GM12874 (cell line): ENCODE results near the gene PLXNA4.

Source experiments
- TF ChIP-seq, protein P1 (sequence below): IDR thresholded peaks from 2 replicates; pipeline ENCODE4 v1.5.1; 2011; ENCODE audit warnings: low read depth, mild to moderate bottlenecking, control low read depth, low read length, moderate library complexity; ENCODE audit not compliant: insufficient read depth

The PLXNA4 gene

DNA sequence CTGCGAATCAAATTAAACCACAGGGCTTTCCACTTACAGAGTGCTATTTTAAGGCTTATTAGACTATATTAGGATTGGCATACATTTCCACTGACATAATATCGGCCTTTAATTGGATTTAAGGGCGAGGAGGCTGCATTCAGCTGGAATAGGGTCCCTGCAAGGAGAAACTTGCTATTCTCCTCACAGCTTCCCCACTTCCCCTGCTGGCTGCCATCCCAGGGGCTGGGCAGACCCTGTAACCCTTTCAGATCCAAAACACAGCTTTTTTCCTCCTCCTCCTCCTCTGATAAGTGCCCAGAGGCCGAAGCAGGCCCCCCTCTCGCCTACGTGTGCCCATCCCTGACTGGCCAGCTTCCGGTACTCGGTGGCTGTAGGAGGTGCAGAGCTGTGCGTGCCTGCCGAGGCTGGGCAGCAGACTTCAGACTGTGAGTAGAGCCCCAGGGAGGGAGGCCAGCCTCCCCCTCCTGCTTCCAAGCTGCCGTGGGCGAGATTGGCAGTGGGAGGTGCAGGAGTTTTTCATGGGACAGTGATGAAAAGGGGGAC, 224.2 kb downstream of the PLXNA4 start:
- TF ChIP-seq, protein P1, sequence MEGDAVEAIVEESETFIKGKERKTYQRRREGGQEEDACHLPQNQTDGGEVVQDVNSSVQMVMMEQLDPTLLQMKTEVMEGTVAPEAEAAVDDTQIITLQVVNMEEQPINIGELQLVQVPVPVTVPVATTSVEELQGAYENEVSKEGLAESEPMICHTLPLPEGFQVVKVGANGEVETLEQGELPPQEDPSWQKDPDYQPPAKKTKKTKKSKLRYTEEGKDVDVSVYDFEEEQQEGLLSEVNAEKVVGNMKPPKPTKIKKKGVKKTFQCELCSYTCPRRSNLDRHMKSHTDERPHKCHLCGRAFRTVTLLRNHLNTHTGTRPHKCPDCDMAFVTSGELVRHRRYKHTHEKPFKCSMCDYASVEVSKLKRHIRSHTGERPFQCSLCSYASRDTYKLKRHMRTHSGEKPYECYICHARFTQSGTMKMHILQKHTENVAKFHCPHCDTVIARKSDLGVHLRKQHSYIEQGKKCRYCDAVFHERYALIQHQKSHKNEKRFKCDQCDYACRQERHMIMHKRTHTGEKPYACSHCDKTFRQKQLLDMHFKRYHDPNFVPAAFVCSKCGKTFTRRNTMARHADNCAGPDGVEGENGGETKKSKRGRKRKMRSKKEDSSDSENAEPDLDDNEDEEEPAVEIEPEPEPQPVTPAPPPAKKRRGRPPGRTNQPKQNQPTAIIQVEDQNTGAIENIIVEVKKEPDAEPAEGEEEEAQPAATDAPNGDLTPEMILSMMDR, result no peak

DNA sequence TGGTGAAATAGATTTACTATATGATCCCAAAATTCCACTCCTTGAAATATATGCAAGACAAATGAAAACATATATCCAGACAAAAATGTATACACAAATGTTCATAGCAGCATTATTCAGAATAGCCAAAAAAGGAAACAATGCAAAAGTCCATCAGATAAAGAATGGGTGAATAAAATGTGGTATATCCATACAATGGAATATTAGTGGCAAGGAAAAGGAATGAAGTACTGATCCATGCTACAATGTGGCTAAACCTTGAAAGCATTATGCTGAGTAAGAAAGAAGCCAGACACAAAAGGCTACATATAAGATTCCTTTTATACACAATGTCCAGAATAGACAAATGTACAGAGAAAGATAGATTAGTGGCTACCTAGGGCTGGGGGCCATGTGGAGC, 225.5 kb downstream of the PLXNA4 start:
- TF ChIP-seq, protein P1, result no peak

DNA sequence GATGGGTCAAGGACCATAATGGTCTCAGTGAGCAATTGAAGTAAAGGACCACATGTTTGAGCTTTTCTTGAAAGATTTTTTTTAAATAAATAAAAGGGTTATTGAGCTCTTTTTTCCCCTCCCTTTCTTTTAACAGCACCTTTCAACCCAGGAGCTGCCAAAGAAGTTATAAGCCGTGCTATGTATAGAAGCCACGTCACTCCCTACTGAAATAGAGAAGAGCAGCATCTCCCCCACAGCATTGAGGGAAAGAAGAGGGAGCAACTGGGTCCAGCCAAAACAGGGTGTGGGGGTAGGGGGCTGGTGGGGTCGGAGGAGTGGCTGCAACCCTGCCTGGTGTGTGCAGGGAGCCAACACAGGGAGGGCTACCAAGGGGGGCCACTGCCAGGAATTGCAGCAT, 227.2 kb downstream of the PLXNA4 start:
- TF ChIP-seq, protein P1, result no peak

DNA sequence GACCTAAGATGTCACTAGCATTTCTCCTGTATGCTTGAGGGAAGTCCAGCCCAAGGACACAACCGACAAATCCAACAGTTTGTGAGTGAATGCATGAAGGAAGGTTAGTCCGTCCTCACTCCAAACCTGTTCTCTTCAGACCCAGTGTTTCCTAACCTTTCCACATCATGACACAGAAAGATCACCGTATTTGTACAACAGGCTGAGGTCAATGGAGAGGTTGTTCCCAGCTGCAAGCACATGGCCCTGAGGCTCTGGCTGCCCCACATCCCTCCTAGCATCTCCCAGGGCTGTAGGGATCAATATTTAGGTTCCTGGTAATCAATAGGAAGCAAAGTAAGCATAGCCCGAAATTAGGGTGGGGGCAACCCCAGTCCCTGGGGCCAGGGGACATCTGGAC, 227.9 kb downstream of the PLXNA4 start:
- TF ChIP-seq, protein P1, result no peak

DNA sequence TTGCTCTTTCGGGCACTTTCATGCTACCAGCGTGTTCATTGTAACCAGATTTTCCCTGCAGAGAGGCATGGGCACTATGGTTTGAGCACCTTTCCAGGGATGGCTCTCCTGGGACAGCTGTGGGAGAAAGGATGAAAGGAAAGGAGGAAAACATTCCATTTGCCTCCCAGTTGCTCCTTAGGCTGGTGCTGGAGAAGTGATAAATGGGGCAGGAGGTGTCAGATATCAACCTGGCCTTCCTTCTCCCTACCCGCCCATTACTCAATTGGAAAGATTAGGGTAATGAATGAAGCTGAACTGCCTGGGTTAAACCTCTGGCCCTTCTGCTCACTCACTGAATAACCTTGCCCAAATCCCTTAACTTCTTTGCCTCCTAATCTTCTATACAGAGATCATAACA, 228.4 kb downstream of the PLXNA4 start:
- TF ChIP-seq, protein P1, result no peak

DNA sequence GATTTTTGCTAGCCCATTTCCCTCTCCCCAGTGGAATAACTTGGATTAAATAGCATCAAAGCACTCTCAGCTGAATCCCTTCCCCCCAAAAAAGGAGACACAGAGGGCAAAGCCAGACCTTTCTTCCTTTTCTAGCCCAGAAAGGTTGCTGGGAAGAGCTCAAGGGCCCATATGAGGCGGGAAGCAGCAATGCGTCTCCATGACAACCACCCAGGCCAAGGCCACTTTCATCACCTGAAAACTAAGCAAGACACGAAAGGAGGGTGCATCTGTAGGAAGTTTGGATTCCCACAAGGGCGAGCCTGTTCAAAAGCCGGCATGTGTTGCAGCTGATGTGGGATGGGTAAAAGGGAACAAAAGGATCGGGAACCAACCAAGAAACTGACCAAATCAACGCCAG, 229.1 kb downstream of the PLXNA4 start:
- TF ChIP-seq, protein P1, result no peak

DNA sequence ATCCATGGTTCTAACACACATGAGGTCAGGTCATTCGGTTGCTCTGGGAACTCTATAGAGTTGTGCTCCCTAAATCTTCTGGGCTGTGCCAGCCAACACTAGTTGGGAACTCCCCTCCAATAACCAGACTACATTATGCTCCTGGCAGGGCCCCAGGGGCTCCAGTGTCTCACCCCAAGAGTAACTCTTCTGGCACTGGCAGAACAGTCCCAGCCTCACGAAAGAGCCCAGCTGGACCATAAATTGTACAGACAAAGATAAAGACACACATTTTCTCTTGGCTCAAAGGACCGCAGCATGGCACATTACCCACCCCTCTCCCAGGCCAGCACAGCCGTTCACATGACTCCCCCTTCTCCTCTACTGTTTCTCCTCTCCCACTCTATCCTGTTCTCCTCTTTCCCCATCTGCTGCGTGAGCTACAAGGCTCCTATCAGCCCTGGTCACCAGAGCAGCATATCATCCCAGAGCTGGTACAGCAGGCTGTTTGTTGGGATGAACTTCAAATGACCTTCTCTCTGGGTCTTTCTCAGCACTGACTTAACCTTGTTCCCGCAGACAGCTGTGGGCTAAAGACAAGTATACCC, 230.6 kb downstream of the PLXNA4 start:
- TF ChIP-seq, protein P1, result no peak
